Loucy (cell line): ENCODE results near the gene ZNF784.

Experiments used
- CTCF ChIP-seq: fragments of 200-600 bp; sonication (generic); conservative IDR thresholded peaks from 2 replicates; pipeline ENCODE4 v1.5.1; 2014; ENCODE audit warnings: mild to moderate bottlenecking, antibody characterized with exemption, low read length
- EZH2phosphoT487 ChIP-seq: fragments of 200-600 bp; IDR thresholded peaks from 2 replicates; pipeline ENCODE4 v1.6.1; 2018; ENCODE audit warnings: antibody characterized with exemption, mild to moderate bottlenecking, moderate library complexity, borderline replicate concordance

- TF ChIP-seq CTCF (no peak), EZH2phosphoT487 (no peak)
These were observed 12.9 kb downstream of the ZNF784 start for GRCh38 chr19:55611300-55611982.
